ENCODE data around the gene PSMB3.
"Not testable (repeated sequence)": the region's sequence is repeated elsewhere in the genome, so short reads cannot be mapped to it uniquely, and the experiment has no call there.

Gene PSMB3

DNA sequence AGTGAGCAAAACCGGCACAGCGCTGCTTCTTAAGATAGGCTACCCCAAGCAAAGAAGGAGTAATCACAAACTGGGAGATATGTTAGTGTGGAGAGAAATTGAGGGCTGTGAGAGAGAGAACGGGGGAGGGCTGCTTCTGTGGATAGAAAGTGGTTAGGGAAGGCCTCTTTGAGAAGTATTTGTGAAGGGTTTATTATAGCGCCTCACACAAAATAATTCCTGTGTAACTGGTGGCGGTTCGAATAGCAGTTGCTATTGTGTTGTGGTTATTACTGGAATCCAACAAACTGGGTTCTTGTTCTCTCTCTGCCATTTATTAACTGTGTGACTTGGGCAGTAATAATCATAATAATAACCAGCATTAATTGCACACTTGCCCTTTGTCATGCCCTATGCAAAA lies 31.6 kb upstream of the PSMB3 start:
- TF ChIP-seq, protein P1, sequence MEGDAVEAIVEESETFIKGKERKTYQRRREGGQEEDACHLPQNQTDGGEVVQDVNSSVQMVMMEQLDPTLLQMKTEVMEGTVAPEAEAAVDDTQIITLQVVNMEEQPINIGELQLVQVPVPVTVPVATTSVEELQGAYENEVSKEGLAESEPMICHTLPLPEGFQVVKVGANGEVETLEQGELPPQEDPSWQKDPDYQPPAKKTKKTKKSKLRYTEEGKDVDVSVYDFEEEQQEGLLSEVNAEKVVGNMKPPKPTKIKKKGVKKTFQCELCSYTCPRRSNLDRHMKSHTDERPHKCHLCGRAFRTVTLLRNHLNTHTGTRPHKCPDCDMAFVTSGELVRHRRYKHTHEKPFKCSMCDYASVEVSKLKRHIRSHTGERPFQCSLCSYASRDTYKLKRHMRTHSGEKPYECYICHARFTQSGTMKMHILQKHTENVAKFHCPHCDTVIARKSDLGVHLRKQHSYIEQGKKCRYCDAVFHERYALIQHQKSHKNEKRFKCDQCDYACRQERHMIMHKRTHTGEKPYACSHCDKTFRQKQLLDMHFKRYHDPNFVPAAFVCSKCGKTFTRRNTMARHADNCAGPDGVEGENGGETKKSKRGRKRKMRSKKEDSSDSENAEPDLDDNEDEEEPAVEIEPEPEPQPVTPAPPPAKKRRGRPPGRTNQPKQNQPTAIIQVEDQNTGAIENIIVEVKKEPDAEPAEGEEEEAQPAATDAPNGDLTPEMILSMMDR (IDR thresholded peaks at IDR 0.05; ENCODE audit: low read depth, low read length), result no peak
- H3K27ac ChIP-seq, result no peak overlapping the region
- H3K9me3 ChIP-seq (ENCODE audit: severe bottlenecking), result no peaks in the 10 kb centered on the region
- DNase-seq, result no peak
- peaks cover 80% of the 10 kb centered on the region for H3K36me3 ChIP-seq
- no peak overlapping the region for H3K4me3 ChIP-seq (ENCODE audit: low read depth, low read length)
- H3K27me3 ChIP-seq (ENCODE audit: insufficient read depth, low read depth, severe bottlenecking), result no peaks in the 10 kb centered on the region

DNA sequence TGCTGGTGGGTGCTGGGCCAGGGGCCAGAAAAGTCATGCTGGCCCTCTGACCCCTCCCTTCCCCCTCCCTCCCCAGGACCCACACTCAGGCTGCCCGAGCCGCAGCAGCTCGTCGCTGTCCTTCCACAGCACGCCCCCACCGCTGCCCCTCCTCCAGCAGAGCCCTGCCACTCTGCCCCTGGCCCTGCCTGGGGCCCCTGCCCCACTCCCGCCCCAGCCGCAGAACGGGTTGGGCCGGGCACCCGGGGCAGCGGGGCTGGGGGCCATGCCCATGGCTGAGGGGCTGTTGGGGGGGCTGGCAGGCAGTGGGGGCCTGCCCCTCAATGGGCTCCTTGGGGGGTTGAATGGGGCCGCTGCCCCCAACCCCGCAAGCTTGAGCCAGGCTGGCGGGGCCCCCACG lies 30.7 kb upstream of the PSMB3 start:
- TF ChIP-seq, protein P1 (IDR thresholded peaks at IDR 0.05; ENCODE audit: low read depth, low read length), result no peak
- DNase-seq, result no peak
- no peaks in the 10 kb centered on the region for H3K27me3 ChIP-seq (ENCODE audit: insufficient read depth, low read depth, severe bottlenecking)
- H3K4me3 ChIP-seq (ENCODE audit: low read depth, low read length), result no peak overlapping the region
- peaks cover 73% of the 10 kb centered on the region for H3K36me3 ChIP-seq
- H3K27ac ChIP-seq, result no peak overlapping the region
- H3K9me3 ChIP-seq (ENCODE audit: severe bottlenecking), result no peaks in the 10 kb centered on the region

DNA sequence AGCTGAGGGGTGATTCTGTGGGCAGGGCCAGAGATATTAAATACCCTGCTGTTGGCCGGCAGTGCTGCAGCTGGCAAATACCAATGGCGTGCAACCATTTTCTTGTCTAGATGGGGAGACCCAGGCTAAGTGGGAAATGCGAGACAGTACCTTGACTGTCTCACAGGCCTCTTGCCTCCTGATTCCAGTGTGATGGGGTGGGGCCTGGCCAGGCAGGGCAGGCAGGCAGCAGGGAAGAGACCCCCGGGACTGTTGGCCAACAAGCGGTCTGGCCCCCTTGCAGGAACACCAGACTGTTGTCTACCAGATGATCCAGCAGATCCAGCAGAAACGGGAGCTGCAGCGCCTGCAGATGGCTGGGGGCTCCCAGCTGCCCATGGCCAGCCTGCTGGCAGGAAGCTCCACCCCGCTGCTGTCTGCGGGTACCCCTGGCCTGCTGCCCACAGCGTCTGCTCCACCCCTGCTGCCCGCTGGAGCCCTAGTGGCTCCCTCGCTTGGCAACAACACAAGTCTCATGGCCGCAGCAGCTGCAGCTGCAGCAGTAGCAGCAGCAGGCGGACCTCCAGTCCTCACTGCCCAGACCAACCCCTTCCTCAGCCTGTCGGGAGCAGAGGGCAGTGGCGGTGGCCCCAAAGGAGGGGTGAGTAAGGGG lies 28.1 kb upstream of the PSMB3 start:
- Histone ChIP-seq H3K4me3 (ENCODE audit: low read depth, low read length) (no peak overlapping the region), H3K27me3 (ENCODE audit: insufficient read depth, low read depth, severe bottlenecking) (no peaks in the 10 kb centered on the region), H3K36me3 (peaks cover 55% of the 10 kb centered on the region), H3K9me3 (ENCODE audit: severe bottlenecking) (no peaks in the 10 kb centered on the region), H3K27ac (no peak overlapping the region)
- TF ChIP-seq, protein P1 (IDR thresholded peaks at IDR 0.05; ENCODE audit: low read depth, low read length), result no peak
- no peak for DNase-seq

DNA sequence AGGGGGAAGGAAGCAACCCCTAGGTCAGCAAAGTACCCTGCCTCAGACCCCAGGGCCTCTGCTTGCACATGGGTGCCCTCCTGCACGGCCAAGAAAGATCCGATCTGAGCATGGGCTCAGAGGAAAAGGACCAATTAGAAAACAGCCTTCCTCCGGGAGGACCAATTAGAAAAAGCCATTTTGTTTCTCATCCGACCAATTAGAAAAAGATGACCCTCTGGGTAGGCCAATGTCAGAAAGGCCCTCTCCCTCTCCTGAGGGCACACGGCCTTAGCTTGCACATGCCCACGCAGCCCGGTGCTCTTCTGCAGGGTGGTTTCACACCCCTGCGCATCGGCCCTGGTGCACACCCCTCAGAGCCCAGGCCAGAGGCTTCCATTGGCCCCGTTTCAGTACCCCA lies 27.5 kb upstream of the PSMB3 start:
- no peaks in the 10 kb centered on the region for H3K9me3 ChIP-seq (ENCODE audit: severe bottlenecking)
- DNase-seq, result no peak
- H3K27me3 ChIP-seq (ENCODE audit: insufficient read depth, low read depth, severe bottlenecking), result no peaks in the 10 kb centered on the region
- H3K4me3 ChIP-seq (ENCODE audit: low read depth, low read length), result no peak overlapping the region
- H3K27ac ChIP-seq, result no peak overlapping the region
- H3K36me3 ChIP-seq, result peaks cover 50% of the 10 kb centered on the region
- TF ChIP-seq, protein P1 (IDR thresholded peaks at IDR 0.05; ENCODE audit: low read depth, low read length), result no peak

DNA sequence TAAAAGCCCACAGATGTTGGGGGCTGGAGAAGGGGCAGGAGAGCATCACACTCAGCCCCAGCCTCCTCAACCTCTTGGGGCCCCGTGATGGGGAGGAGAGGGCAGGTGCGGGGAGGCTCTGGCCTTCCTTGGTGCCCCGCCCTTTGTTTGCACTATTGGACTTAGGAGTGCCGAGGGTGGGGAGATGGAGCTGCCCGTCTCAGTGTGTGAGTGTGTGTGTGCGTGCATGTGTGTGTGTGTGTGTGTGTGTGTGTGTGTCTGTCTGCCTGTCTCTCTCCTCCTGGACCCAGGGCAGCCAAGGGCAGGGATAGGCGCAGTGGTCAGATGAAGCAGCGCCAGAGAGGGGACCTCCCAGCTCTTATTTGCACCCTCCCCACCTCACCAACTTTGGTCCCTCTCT lies 26.4 kb upstream of the PSMB3 start:
- peaks cover 41% of the 10 kb centered on the region for H3K36me3 ChIP-seq
- not testable (repeated sequence) for DNase-seq; H3K4me3 ChIP-seq (ENCODE audit: low read depth, low read length); H3K27me3 ChIP-seq (ENCODE audit: insufficient read depth, low read depth, severe bottlenecking); H3K9me3 ChIP-seq (ENCODE audit: severe bottlenecking); H3K27ac ChIP-seq

DNA sequence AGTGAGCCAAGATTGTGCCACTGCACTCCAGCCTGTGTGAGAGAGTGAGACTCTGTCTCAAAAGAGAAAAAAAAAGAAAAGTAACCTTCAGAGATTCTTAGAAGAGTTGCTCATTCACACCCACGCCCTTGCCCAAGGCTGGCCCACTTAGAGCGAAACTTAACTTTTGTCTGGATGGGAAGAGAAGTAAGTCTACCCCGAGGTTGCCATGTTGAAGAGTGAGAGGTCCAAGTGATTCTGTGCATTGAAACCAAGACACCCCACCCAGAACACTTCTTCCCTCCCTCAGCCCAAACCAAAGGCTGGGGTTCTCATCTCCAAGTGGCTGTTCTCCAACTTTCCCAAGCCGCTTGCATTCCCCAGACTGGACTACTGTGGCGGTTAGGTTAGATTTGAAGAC lies 24.8 kb upstream of the PSMB3 start:
- no peak for DNase-seq
- Histone ChIP-seq H3K36me3 (peaks cover 41% of the 10 kb centered on the region), H3K27ac (no peak overlapping the region), H3K4me3 (ENCODE audit: low read depth, low read length) (no peak overlapping the region), H3K9me3 (ENCODE audit: severe bottlenecking) (no peaks in the 10 kb centered on the region), H3K27me3 (ENCODE audit: insufficient read depth, low read depth, severe bottlenecking) (no peaks in the 10 kb centered on the region)
- TF ChIP-seq, protein P1 (IDR thresholded peaks at IDR 0.05; ENCODE audit: low read depth, low read length), result no peak
